Endodermal cell (in vitro differentiated cells): ENCODE results near the gene ESRP2. TPM values are rescaled to one million over a fixed set of nuclear protein-coding genes. Genes with fewer than 3 reads are reported as not detected.
A peak's percentile ranks its signal among the peaks of the same experiment; 100 is the strongest.

ENCODE experiments used
- DNase-seq: peaks from one replicate; pipeline ENCODE4 v3.0.0-alpha.2; 2017
- H3K27ac ChIP-seq: 2 replicates; pipeline ENCODE4 v1.5.1; 2013; ENCODE audit warnings: mild to moderate bottlenecking, low read depth, low read length, moderate library complexity
- H3K27me3 ChIP-seq: 2 replicates; pipeline ENCODE4 v1.6.1; 2013; ENCODE audit warnings: mild to moderate bottlenecking, low read length, moderate library complexity; ENCODE audit not compliant: insufficient read depth, control insufficient read depth, poor library complexity, severe bottlenecking
- H3K36me3 ChIP-seq: 2 replicates; pipeline ENCODE4 v1.7.0; 2013; ENCODE audit warnings: mild to moderate bottlenecking, low read length, moderate library complexity; ENCODE audit not compliant: control insufficient read depth, insufficient read depth
- H3K4me1 ChIP-seq: one replicate; pipeline ENCODE4 v1.7.0; 2013; ENCODE audit warnings: low read length; ENCODE audit not compliant: control insufficient read depth, insufficient read depth
- H3K4me3 ChIP-seq: 2 replicates; pipeline ENCODE4 v1.5.1; 2013; ENCODE audit warnings: mild to moderate bottlenecking, low read length, moderate library complexity
- H3K9ac ChIP-seq: 2 replicates; pipeline ENCODE4 v1.6.1; 2013; ENCODE audit warnings: mild to moderate bottlenecking, low read length, moderate library complexity; ENCODE audit not compliant: poor library complexity, severe bottlenecking; ENCODE audit errors: extremely low read depth
- H3K9me3 ChIP-seq: 2 replicates; pipeline ENCODE4 v1.6.1; 2013; ENCODE audit warnings: mild to moderate bottlenecking, low read length, moderate library complexity; ENCODE audit not compliant: control insufficient read depth
- H3K27ac Mint-ChIP-seq: 2 replicates; pipeline ENCODE4 v1.8.0; 2020; ENCODE audit warnings: mixed read lengths
- H3K27me3 Mint-ChIP-seq: 2 replicates; pipeline ENCODE4 v1.8.0; 2021; ENCODE audit warnings: mild to moderate bottlenecking, mixed read lengths; ENCODE audit not compliant: insufficient read depth
- H3K36me3 Mint-ChIP-seq: 2 replicates; pipeline ENCODE4 v1.8.0; 2020; ENCODE audit warnings: low read depth, mixed read lengths
- H3K4me1 Mint-ChIP-seq: 2 replicates; pipeline ENCODE4 v1.8.0; 2020; ENCODE audit warnings: mixed read lengths
- H3K4me3 Mint-ChIP-seq: 2 replicates; pipeline ENCODE4 v1.8.0; 2020; ENCODE audit warnings: mild to moderate bottlenecking, moderate library complexity, mixed read lengths
- H3K9me3 Mint-ChIP-seq: 2 replicates; pipeline ENCODE4 v1.8.0; 2020; ENCODE audit warnings: mild to moderate bottlenecking, mixed read lengths
- CTCF ChIP-seq: fragments of 200-600 bp; sonication (generic); conservative IDR thresholded peaks from 2 replicates; pipeline ENCODE4 v1.5.0; 2021; ENCODE audit warnings: antibody characterized with exemption, mild to moderate bottlenecking
- WGBS, 2 experiments: methylation state at CpG; one replicate each; pipeline versions ENCODE4 v1.1.5 to v1.1.7; 2013; ENCODE audit warnings: missing lambda C conversion rate in 2 of 2, mixed read lengths in 1 of 2; ENCODE audit not compliant: insufficient coverage in 1 of 2, insufficient read length in 1 of 2; 5-methylcytosine and 5-hydroxymethylcytosine counted together
- total RNA-seq, 2 donors: library from RNA; stranded (reverse); fragmentation: NEBNext Ultra II Directional in 1 of 2; extraction: Animal tissue kit (Norgen Biotek cat#: 25700) in 1 of 2; gene quantifications; 2 replicates in 1 of 2; 3 replicates in 1 of 2; pipeline ENCODE4 v1.2.1, GENCODE V29; 2021

The ESRP2 gene
- total RNA-seq, 2 donors from 2014 or later, result 51.8 to 56.4 TPM

GRCh38 chr16:68269793-68270192 is 33.9 kb upstream of the ESRP2 start:
- Histone ChIP-seq H3K4me3 (no peak overlapping the region), H3K36me3 (peaks cover 35% of the 10 kb centered on the region), H3K9me3 (no peaks in the 10 kb centered on the region), H3K4me1 (peaks cover 18% of the 10 kb centered on the region), H3K9ac (no peak overlapping the region), H3K27me3 (no peaks in the 10 kb centered on the region), H3K27ac (no peak overlapping the region)
- DNase-seq, result no peak
- Mint-ChIP-seq H3K9me3 (no peaks in the 10 kb centered on the region), H3K27ac (no peak overlapping the region), H3K36me3 (peaks cover 25% of the 10 kb centered on the region), H3K27me3 (no peaks in the 10 kb centered on the region), H3K4me1 (peaks cover 44% of the 10 kb centered on the region), H3K4me3 (no peak overlapping the region)
- WGBS, 2 experiments, result 98 to 100% methylated on average over 2 to 4 of the region's 4 CpGs
- no peak for TF ChIP-seq CTCF

GRCh38 chr16:68267612-68268405 is 31.9 kb upstream of the ESRP2 start:
- no peak overlapping the region for H3K27ac ChIP-seq
- Mint-ChIP-seq H3K4me1 (peaks cover 37% of the 10 kb centered on the region), H3K36me3 (peaks cover 12% of the 10 kb centered on the region), H3K27ac (peak overlapping the region; percentile 87), H3K9me3 (no peaks in the 10 kb centered on the region), H3K27me3 (peaks cover 2% of the 10 kb centered on the region), H3K4me3 (peak overlapping the region; percentile 54)
- H3K9ac ChIP-seq, result peak overlapping the region; percentile 13
- H3K36me3 ChIP-seq, result peaks cover 17% of the 10 kb centered on the region
- no peaks in the 10 kb centered on the region for H3K9me3 ChIP-seq
- no peaks in the 10 kb centered on the region for H3K27me3 ChIP-seq
- H3K4me1 ChIP-seq, result peaks cover 14% of the 10 kb centered on the region
- peak overlapping the region; percentile 78 for H3K4me3 ChIP-seq
- DNase-seq, result peak; percentile 80
- 50 to 70% methylated on average over 3 to 5 of the region's 6 CpGs for WGBS, 2 experiments
- no peak for TF ChIP-seq CTCF

- Histone ChIP-seq H3K36me3 (peaks cover 6% of the 10 kb centered on the region), H3K9ac (peak overlapping the region; percentile 97), H3K4me1 (peaks cover 9% of the 10 kb centered on the region), H3K27ac (peak overlapping the region; percentile 12), H3K27me3 (no peaks in the 10 kb centered on the region), H3K4me3 (peak overlapping the region; percentile 80), H3K9me3 (no peaks in the 10 kb centered on the region)
- Mint-ChIP-seq H3K4me1 (peaks cover 30% of the 10 kb centered on the region), H3K9me3 (no peaks in the 10 kb centered on the region), H3K36me3 (peaks cover 5% of the 10 kb centered on the region), H3K27me3 (peaks cover 2% of the 10 kb centered on the region), H3K27ac (peak overlapping the region; percentile 95), H3K4me3 (peak overlapping the region; percentile 90)
- WGBS, 2 experiments, result 19 to 25% methylated on average over 16 to 23 of the region's 23 CpGs
- peak; percentile 77 for DNase-seq
- TF ChIP-seq CTCF, result no peak
Measured at GRCh38 chr16:68265078-68265920, 29.4 kb upstream of the ESRP2 start.
